ENCODE measurements around the gene AHI1.

The AHI1 gene

DNA sequence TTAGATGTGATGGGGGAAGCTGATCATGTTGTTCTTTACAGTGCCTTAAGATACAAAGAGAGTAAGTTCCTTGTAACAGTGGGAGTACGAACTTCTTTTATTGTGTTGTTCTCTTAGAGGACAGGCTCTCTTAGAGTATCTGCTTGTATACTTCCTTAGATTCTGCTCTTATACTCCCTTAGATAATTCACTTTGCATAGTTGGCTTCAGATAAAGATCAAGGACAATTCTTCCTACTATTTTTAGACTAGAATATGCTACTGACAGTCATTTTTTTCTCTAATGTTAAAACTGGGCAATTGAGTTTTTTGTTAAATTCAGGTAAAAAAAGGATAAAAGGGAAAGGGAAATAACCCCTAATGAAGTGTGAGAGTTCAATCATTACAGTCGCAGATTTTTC, 177.7 kb downstream of the AHI1 start:
- H3K4me3 ChIP-seq (ENCODE audit: low read depth, low read length): no peak overlapping the region
- DNase-seq (ENCODE audit: low read depth): peak; percentile 44
- TF ChIP-seq MYC (IDR thresholded peaks at IDR 0.05; ENCODE audit: low read depth, low read length) (no peak), MAX (IDR thresholded peaks at IDR 0.05; ENCODE audit: low read depth, low read length) (no peak), POLR2A (IDR thresholded peaks at IDR 0.05; ENCODE audit: extremely low read depth, insufficient read length) (no peak), CTCF (IDR thresholded peaks at IDR 0.05; ENCODE audit: low read depth, low read length) (no peak)

GRCh38 chr6:135318738-135319469, 178.6 kb downstream of the AHI1 start:
- DNase-seq (ENCODE audit: low read depth): no peak
- H3K4me3 ChIP-seq (ENCODE audit: low read depth, low read length): no peak overlapping the region
- TF ChIP-seq MYC (IDR thresholded peaks at IDR 0.05; ENCODE audit: low read depth, low read length) (no peak), POLR2A (IDR thresholded peaks at IDR 0.05; ENCODE audit: extremely low read depth, insufficient read length) (no peak), MAX (IDR thresholded peaks at IDR 0.05; ENCODE audit: low read depth, low read length) (no peak), CTCF (IDR thresholded peaks at IDR 0.05; ENCODE audit: low read depth, low read length) (no peak)

DNA sequence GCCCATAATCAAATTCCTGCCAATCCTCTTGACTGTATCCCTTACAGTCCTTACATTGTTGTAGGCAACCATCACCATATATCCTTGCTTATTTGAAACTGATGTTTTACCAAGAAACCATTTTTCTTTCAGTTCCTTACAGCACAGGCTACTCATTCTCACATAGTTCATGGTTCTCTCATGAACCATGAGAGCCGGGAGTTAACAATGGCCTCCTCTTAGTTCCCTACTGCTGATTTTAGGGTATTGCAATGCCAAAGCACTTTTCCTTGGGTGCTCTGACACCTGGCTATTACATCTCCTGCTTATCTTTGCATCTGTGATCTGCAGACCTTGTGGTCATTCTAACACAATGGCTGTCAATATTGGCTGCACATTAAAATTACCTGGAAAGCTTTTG, 183.0 kb downstream of the AHI1 start:
- TF ChIP-seq POLR2A (IDR thresholded peaks at IDR 0.05; ENCODE audit: extremely low read depth, insufficient read length) (no peak), MYC (IDR thresholded peaks at IDR 0.05; ENCODE audit: low read depth, low read length) (no peak), MAX (IDR thresholded peaks at IDR 0.05; ENCODE audit: low read depth, low read length) (no peak), CTCF (IDR thresholded peaks at IDR 0.05; ENCODE audit: low read depth, low read length) (no peak)
- peak; percentile 36 for DNase-seq (ENCODE audit: low read depth)
- H3K4me3 ChIP-seq (ENCODE audit: low read depth, low read length): no peak overlapping the region

DNA sequence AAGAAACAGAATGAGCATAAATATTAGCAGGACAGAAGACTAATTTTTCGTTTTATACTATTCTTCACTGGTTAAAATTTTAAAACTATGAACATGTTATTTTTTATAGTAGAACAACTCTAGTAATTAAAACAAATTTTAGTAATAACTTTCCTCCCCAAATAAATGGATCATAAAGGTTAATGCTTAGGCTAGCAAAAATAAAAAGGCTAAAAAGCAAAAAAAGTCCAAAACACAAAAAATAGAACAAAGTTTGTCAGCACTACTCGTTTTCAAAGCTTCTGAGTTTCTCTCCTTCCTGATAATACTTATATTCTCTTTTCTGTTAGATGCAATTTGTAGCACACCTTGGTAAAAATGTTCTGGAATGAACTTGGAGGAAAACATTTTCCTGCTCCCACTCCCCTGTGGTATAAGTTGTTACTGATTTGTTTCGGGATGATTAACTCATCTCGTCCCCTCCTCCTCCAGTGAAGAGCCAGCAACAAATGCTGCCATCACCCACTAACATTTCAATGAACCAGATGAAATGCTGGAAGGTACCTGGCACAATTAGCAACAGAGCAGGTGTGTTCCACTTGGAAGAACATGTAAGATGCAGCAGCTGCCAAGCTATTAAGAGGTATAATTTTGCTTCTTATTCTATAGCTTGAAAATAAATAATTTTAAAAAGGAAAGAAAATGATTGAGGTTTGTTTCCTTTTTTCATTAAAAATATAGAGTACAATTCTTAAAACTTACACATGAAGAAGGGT, 185.9 kb downstream of the AHI1 start:
- no peak for DNase-seq (ENCODE audit: low read depth)
- TF ChIP-seq MYC (IDR thresholded peaks at IDR 0.05; ENCODE audit: low read depth, low read length) (no peak), POLR2A (IDR thresholded peaks at IDR 0.05; ENCODE audit: extremely low read depth, insufficient read length) (no peak), MAX (IDR thresholded peaks at IDR 0.05; ENCODE audit: low read depth, low read length) (no peak), CTCF (IDR thresholded peaks at IDR 0.05; ENCODE audit: low read depth, low read length) (no peak)
- no peak overlapping the region for H3K4me3 ChIP-seq (ENCODE audit: low read depth, low read length)

DNA sequence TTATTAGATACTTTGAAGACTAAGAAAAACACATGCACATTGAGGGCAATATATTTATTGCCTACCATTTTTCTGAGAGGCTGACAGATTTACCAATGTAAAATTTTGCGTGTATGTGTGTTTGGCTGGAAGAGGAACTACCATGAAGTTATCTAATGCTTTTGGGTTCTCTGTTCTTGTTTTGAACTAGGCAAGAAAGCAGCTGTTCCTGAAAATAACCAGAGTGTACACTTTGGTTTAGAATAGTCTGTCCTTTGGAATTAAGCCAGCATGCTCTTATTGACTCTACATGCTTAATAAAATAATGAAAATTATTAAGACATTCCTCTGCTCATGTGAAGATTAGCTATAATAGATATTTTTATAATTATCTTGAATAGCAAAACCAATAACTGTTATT, 187.2 kb downstream of the AHI1 start:
- no peak overlapping the region for H3K4me3 ChIP-seq (ENCODE audit: low read depth, low read length)
- TF ChIP-seq CTCF (IDR thresholded peaks at IDR 0.05; ENCODE audit: low read depth, low read length): no peak
- TF ChIP-seq MAX (IDR thresholded peaks at IDR 0.05; ENCODE audit: low read depth, low read length): no peak
- TF ChIP-seq MYC (IDR thresholded peaks at IDR 0.05; ENCODE audit: low read depth, low read length): no peak
- TF ChIP-seq POLR2A (IDR thresholded peaks at IDR 0.05; ENCODE audit: extremely low read depth, insufficient read length): no peak
- DNase-seq (ENCODE audit: low read depth): peak; percentile 67
